Epithelial cell of prostate (primary cell): ENCODE measurements around the gene HACD2.

Experiments used
- DNase-seq: peaks from one replicate; pipeline ENCODE4 v3.0.0-alpha.2; 2011; ENCODE audit warnings: low read depth, low spot score
- H3K27ac ChIP-seq: fragments of 450-650 bp; 2 replicates; pipeline ENCODE4 v1.5.1; 2017; ENCODE audit warnings: mild to moderate bottlenecking

The HACD2 gene

GRCh38 chr3:123457841-123458240 lies 127.0 kb downstream of the HACD2 start:
- no peak for DNase-seq
- H3K27ac ChIP-seq: no peak overlapping the region

GRCh38 chr3:123453675-123454074 lies 131.2 kb downstream of the HACD2 start:
- DNase-seq: no peak
- H3K27ac ChIP-seq: no peak overlapping the region

GRCh38 chr3:123451186-123451585 lies 133.7 kb downstream of the HACD2 start:
- no peak overlapping the region for H3K27ac ChIP-seq
- no peak for DNase-seq

GRCh38 chr3:123449997-123450604 lies 134.8 kb downstream of the HACD2 start:
- DNase-seq: no peak
- H3K27ac ChIP-seq: no peak overlapping the region

GRCh38 chr3:123449102-123449996 lies 135.5 kb downstream of the HACD2 start:
- DNase-seq: no peak
- no peak overlapping the region for H3K27ac ChIP-seq

- DNase-seq: no peak
Observed at GRCh38 chr3:123448536-123449101, 136.2 kb downstream of the HACD2 start, which contains the start of gene ADCY5. Gene ADCY5, minus strand, starts transcription at chr3:123449090. Its CDS starts 545 bp downstream, at chr3:123448545.

GRCh38 chr3:123447749-123448517 lies 136.9 kb downstream of the HACD2 start:
- DNase-seq: no peak
- no peak overlapping the region for H3K27ac ChIP-seq

More at GRCh38 chr3:123448536-123449101, 136.2 kb downstream of the HACD2 start, which contains the start of gene ADCY5:
- H3K27ac ChIP-seq: no peak within 1 kb of the TSS

- no peak overlapping the region for H3K27ac ChIP-seq
- no peak for DNase-seq
Observed at GRCh38 chr3:123447416-123447748, 137.5 kb downstream of the HACD2 start.

GRCh38 chr3:123446610-123447109 lies 138.2 kb downstream of the HACD2 start:
- DNase-seq: no peak
- no peak overlapping the region for H3K27ac ChIP-seq

GRCh38 chr3:123446210-123446609 lies 138.6 kb downstream of the HACD2 start:
- no peak overlapping the region for H3K27ac ChIP-seq

GRCh38 chr3:123445702-123446101 lies 139.2 kb downstream of the HACD2 start:
- DNase-seq: no peak

More at GRCh38 chr3:123446210-123446609, 138.6 kb downstream of the HACD2 start:
- no peak for DNase-seq

GRCh38 chr3:123444744-123445143 lies 140.1 kb downstream of the HACD2 start:
- DNase-seq: no peak
- no peak overlapping the region for H3K27ac ChIP-seq

More at GRCh38 chr3:123445702-123446101, 139.2 kb downstream of the HACD2 start:
- H3K27ac ChIP-seq: no peak overlapping the region

GRCh38 chr3:123444023-123444422 lies 140.8 kb downstream of the HACD2 start:
- DNase-seq: no peak
- H3K27ac ChIP-seq: no peak overlapping the region

GRCh38 chr3:123442908-123443307 lies 141.9 kb downstream of the HACD2 start:
- DNase-seq: no peak

GRCh38 chr3:123442125-123442524 lies 142.7 kb downstream of the HACD2 start:
- DNase-seq: no peak
- no peak overlapping the region for H3K27ac ChIP-seq

More at GRCh38 chr3:123442908-123443307, 141.9 kb downstream of the HACD2 start:
- no peak overlapping the region for H3K27ac ChIP-seq
